Endothelial cell of umbilical vein (primary cell): Measurements from ENCODE around the gene FMNL2. TPM values are rescaled to one million over a fixed set of nuclear protein-coding genes. Genes with fewer than 3 reads are reported as not detected.

Experiments
- BruUV-seq: library from RNA; stranded (reverse); fragments of 400-500 nt; replicated peaks from 2 replicates; lab custom pipeline; 2021; lab: Mats Ljungman, UMichigan
- CTCF ChIA-PET: fragments of 300-600, 350-600 bp; sonication (Branson Sonifier 250); formaldehyde crosslinking; loops from one replicate; lab custom pipeline; 2021; ENCODE audit warnings: antibody characterized with exemption, inconsistent platforms; lab: Charles Lee
- POLR2A ChIA-PET: fragments of 300-600, 350-600 bp; sonication (Branson Sonifier 250); formaldehyde crosslinking; loops from one replicate; lab custom pipeline; 2021; ENCODE audit warnings: antibody characterized with exemption, inconsistent platforms; lab: Charles Lee
- DNase-seq: peaks from one replicate; pipeline ENCODE4 v3.0.0-alpha.2; 2011; ENCODE audit warnings: low read depth, low spot score
- FAIRE-seq: peaks from 2 replicates; lab custom pipeline; 2011; peaks lifted over from hg19 to GRCh38; lab: Jason Lieb, UNC
- H2AFZ ChIP-seq: 2 replicates; pipeline ENCODE4 v1.6.0; 2012; ENCODE audit warnings: low read depth, low read length, control low read depth, inconsistent platforms
- H3K27ac ChIP-seq: 2 replicates; pipeline ENCODE4 v1.5.1; 2011; ENCODE audit warnings: low read depth, mild to moderate bottlenecking, control low read depth, low read length, moderate library complexity; ENCODE audit not compliant: insufficient read depth
- H3K27me3 ChIP-seq, 2 experiments: 2 replicates each; pipeline versions ENCODE4 v1.6.0 to v1.6.1; 2011; ENCODE audit warnings: low read length in 2 of 2, mixed read lengths in 1 of 2; ENCODE audit not compliant: control insufficient read depth in 2 of 2, insufficient read depth in 2 of 2
- H3K36me3 ChIP-seq, 2 experiments: 2 replicates in 1 of 2; 3 replicates in 1 of 2; pipeline ENCODE4 v1.5.1; 2011; ENCODE audit warnings: low read length in 2 of 2, mild to moderate bottlenecking in 1 of 2, moderate library complexity in 1 of 2; ENCODE audit not compliant: control insufficient read depth in 2 of 2, insufficient read depth in 2 of 2; ENCODE audit errors: extremely low read depth in 1 of 2
- H3K4me1 ChIP-seq: 3 replicates; pipeline ENCODE4 v1.5.1; 2011; ENCODE audit warnings: mild to moderate bottlenecking, low read length; ENCODE audit not compliant: control insufficient read depth, insufficient read depth; ENCODE audit errors: extremely low read depth
- H3K4me2 ChIP-seq: 2 replicates; pipeline ENCODE4 v1.6.1; 2011; ENCODE audit warnings: low read length, control low read depth, mixed read lengths; ENCODE audit not compliant: insufficient read depth
- H3K4me3 ChIP-seq, 3 experiments: fragments of 200-600 bp in 1 of 3; sonication (generic), shearing (Covaris generic) in 1 of 3; replicated peaks in 1 of 3; 2 replicates each; pipeline ENCODE4 v1.5.1; 2011 to 2016; ENCODE audit warnings: control low read depth in 3 of 3, low read length in 3 of 3, mild to moderate bottlenecking in 2 of 3, inconsistent platforms in 1 of 3, low read depth in 1 of 3, moderate library complexity in 1 of 3; ENCODE audit not compliant: insufficient read depth in 1 of 3
- H3K79me2 ChIP-seq: 2 replicates; pipeline ENCODE4 v1.6.0; 2012; ENCODE audit warnings: low read length, inconsistent platforms; ENCODE audit not compliant: control insufficient read depth, insufficient read depth
- H3K9ac ChIP-seq: replicated peaks from 2 replicates; pipeline ENCODE3; 2011; ENCODE audit warnings: low read length, control low read depth; ENCODE audit not compliant: insufficient read depth; ENCODE audit errors: extremely low read depth
- H3K9me1 ChIP-seq: replicated peaks from 3 replicates; pipeline ENCODE4 v1.6.0; 2011; ENCODE audit warnings: mild to moderate bottlenecking, low read length; ENCODE audit not compliant: control insufficient read depth, insufficient read depth; ENCODE audit errors: extremely low read depth
- H3K9me3 ChIP-seq: replicated peaks from 2 replicates; pipeline ENCODE4 v1.5.1; 2012; ENCODE audit warnings: low read length, inconsistent platforms; ENCODE audit not compliant: control insufficient read depth, insufficient read depth
- H4K20me1 ChIP-seq: replicated peaks from 2 replicates; pipeline ENCODE3; 2011; ENCODE audit warnings: mild to moderate bottlenecking, low read length; ENCODE audit not compliant: control insufficient read depth, insufficient read depth; ENCODE audit errors: extremely low read depth
- CTCF ChIP-seq, 2 donors: IDR thresholded peaks; 1 replicate in 1 of 2; 2 replicates in 1 of 2; pipeline ENCODE4 v1.5.1; 2011; ENCODE audit warnings: low read length in 2 of 2, mild to moderate bottlenecking in 2 of 2, moderate library complexity in 2 of 2, control low read depth in 1 of 2, inconsistent platforms in 1 of 2, low read depth in 1 of 2; ENCODE audit not compliant: insufficient read depth in 1 of 2; ENCODE audit errors: extremely low read depth in 1 of 2
- EZH2 ChIP-seq: IDR thresholded peaks from 2 replicates; pipeline ENCODE4 v1.6.1; 2012; ENCODE audit warnings: borderline replicate concordance, low read depth, mild to moderate bottlenecking, moderate library complexity, low read length, inconsistent platforms; ENCODE audit not compliant: severe bottlenecking
- FOS ChIP-seq: IDR thresholded peaks from 2 replicates; pipeline ENCODE4 v1.6.1; 2011; ENCODE audit warnings: mild to moderate bottlenecking, low read length, moderate library complexity, borderline replicate concordance; ENCODE audit not compliant: insufficient read depth
- GATA2 ChIP-seq: IDR thresholded peaks from 2 replicates; pipeline ENCODE4 v1.7.0; 2011; ENCODE audit warnings: low read depth, mild to moderate bottlenecking, moderate library complexity, mixed read lengths, low read length; ENCODE audit not compliant: insufficient read length, insufficient read depth
- JUN ChIP-seq: IDR thresholded peaks from 2 replicates; pipeline ENCODE4 v1.6.1; 2011; ENCODE audit warnings: borderline replicate concordance, low read depth; ENCODE audit not compliant: insufficient read length, insufficient read depth
- MAX ChIP-seq: IDR thresholded peaks from 2 replicates; pipeline ENCODE4 v1.6.1; 2011; ENCODE audit not compliant: insufficient read depth, insufficient read length
- MYC ChIP-seq: IDR thresholded peaks from one replicate; pipeline ENCODE4 v1.6.1; 2011; ENCODE audit warnings: mild to moderate bottlenecking, low read depth, low read length
- POLR2A ChIP-seq: IDR thresholded peaks from 2 replicates; pipeline ENCODE4 v1.6.1; 2012; ENCODE audit warnings: low read depth, mild to moderate bottlenecking, control low read depth, low read length
- POLR2AphosphoS5 ChIP-seq: IDR thresholded peaks from 2 replicates; pipeline ENCODE4 v1.6.1; 2012; ENCODE audit warnings: low read depth, mild to moderate bottlenecking, control low read depth, low read length, moderate library complexity; ENCODE audit not compliant: insufficient read depth
- dilution Hi-C: fragments of 300-500 bp; cut with MboI; formaldehyde crosslinking; loops from one replicate; pipeline ENCODE4 v1.15.0; 2019; ENCODE audit warnings: low sequenced_read_pairs; ENCODE audit not compliant: extremely low pct_ligation_motif_present
- intact Hi-C: fragments of 100-400 bp; cut with micrococcal nuclease; formaldehyde crosslinking; loops from one replicate; pipeline ENCODE4 v1.10.0; 2022
- polyA plus RNA-seq, 4 experiments: library from polyadenylated mRNA; depleted of rRNA in 3 of 4; stranded (reverse) in 3 of 4; unstranded in 1 of 4; fragments of >200 nt; gene quantifications; 2 replicates each; pipeline versions ENCODE4 v1.2.1 to v1.2.3, GENCODE V29; 2011 to 2012; ENCODE audit warnings: missing spikeins in 1 of 4
- total RNA-seq: library from RNA; stranded (reverse); gene quantifications from 2 replicates; pipeline ENCODE4 v1.2.3, GENCODE V29; 2021

FMNL2 gene
- total and polyA plus RNA-seq, 2 donors (not counting 3 experiments of a cell fraction or from before 2014, with no cell fraction given) = 8.3 to 28.0 TPM

GRCh38 chr2:152326710-152327109 lies 8.3 kb upstream of the FMNL2 start:
- dilution Hi-C loops = no loop called here

More at GRCh38 chr2:152326710-152327109, 8.3 kb upstream of the FMNL2 start:
- Histone ChIP-seq H3K36me3 (no peaks in the 10 kb centered on the region), H3K27me3 (no peaks in the 10 kb centered on the region), H3K27ac (no peak overlapping the region), H4K20me1 (no peaks in the 10 kb centered on the region), H3K79me2 (no peaks in the 10 kb centered on the region), H3K4me1 (no peaks in the 10 kb centered on the region), H2AFZ (no peak overlapping the region), H3K4me2 (no peak overlapping the region), H3K9me3 (no peaks in the 10 kb centered on the region), H3K4me3 (no peak overlapping the region), H3K9ac (no peak overlapping the region), H3K9me1 (no peaks in the 10 kb centered on the region)
- ChIA-PET CTCF (no interaction called here), POLR2A (no interaction called here)
- intact Hi-C loops = no loop called here
- FAIRE-seq = no peak
- TF ChIP-seq MYC (no peak), POLR2AphosphoS5 (no peak), POLR2A (no peak), JUN (no peak), CTCF (IDR thresholded peaks at IDR 0.05; ENCODE audit: extremely low read depth in 1 of 2, insufficient read depth in 1 of 2, low read depth in 1 of 2, low read length in 2 of 2) (no peak), EZH2 (no peak), FOS (no peak), MAX (no peak), GATA2 (no peak)
- no TSS peak for BruUV-seq
- no peak for DNase-seq
